ENCODE measurements around the gene SULT4A1.

SULT4A1 gene

DNA sequence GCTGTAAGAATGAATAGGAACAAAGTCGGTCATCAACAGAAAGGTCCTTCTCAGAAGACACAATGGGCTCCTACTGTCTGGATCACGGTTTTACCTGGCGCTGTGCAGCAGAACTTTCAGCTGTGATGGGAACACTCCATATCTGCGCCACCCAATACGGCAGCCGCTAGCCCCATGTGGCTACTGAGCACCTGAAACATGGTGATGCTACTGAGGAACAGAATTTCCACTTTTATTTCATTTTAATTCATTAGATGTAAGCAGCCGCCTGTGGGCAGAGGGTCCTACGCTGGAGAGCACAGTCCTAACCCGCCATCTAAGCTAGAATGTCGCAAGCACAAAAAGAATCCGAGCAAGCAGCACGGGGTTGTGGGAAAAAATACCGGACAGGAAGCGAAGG is 2.7 kb downstream of the SULT4A1 start:
- DNase-seq: no peak

DNA sequence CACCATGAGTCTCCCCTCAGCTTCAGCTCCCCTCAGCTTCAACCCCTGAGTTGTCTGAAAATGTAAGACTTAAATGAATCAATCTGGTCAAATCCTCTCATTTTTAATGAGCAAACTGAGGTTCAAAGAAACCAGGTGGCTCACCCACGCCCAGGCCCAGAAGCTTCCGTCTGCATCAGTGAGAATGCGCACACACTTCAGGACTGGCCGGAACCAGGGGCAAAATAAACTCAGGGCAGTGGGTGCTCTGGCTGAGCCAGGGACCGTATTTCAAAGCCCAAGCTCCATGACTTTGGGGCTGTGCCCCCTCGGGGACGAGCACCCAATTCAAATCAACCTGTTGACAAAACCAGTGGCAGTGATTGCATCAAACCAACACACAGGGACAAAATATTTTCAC is 3.1 kb downstream of the SULT4A1 start:
- DNase-seq: no peak

DNA sequence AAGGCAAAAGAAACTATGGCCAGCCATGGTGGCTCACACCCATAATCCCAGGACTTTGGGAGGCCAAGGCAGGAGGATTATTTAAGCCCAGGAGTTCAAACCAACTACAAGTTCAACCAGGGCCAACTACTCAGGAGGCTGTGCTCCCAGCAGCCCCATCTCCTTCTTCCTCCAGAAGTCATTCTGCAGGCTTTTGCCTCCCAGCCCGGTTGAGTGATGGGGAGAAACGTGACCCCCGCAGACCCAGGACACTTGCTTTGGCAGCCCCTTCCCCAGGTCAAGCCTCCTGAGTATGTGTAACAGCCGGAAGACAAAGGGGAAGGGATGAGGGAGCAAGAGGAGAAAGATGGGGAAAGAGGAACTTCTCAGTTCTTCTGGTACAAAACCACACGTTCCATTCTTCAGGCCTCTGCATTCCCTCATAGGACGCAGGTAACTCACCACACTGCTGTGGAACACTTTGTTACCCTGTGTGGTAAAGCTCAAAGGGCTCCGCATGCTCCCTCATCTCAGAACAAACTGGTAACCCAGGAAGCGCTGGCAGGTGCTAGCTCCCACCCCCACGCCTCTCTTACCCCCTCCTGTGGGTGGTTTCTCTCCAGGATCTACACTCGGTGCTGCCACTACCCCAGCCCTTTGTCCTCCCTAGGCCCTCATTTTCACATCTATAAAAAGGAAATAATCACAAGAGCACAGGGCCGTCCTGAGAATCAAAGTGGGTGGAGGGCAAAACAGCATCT is 4.0 kb downstream of the SULT4A1 start:
- no peak for DNase-seq

DNA sequence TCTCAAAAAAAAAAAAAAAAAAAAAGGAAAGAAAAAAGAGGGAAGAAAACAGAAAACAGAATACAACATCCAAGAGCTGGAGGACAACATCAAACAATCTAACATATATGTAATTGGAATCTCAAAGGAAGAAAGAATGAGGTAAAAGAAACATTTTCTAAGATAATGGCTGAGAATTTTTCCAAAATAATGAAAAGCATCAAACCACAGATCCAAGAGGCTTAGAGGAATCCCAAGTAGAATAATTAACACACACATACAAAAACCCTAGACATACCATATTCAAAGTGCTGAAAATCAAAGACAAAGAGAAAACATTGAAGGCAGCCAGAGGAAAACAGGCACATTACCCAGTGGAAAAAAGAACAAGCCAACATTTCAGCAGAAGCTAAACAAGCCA is 4.9 kb downstream of the SULT4A1 start:
- no peak for DNase-seq

DNA sequence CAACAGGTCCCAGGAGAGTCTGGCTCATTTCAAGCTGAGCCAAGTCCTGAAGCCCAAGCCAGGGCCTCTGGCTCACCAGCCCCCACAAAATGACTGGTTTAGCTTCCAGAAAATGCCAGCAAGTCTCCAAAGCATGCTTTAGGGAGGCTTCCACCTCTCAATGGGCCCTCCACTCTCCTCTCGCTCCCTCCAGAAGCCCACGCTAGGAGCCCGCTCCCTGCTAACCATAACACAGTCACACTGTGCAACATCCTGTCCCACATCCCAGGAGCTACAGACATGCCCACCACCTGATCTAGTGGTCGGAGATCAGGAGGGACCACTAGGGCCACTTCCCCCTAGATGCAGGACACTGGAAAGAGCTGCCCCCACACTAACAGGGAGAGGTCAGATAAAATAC is 6.9 kb downstream of the SULT4A1 start:
- no peak for DNase-seq

DNA sequence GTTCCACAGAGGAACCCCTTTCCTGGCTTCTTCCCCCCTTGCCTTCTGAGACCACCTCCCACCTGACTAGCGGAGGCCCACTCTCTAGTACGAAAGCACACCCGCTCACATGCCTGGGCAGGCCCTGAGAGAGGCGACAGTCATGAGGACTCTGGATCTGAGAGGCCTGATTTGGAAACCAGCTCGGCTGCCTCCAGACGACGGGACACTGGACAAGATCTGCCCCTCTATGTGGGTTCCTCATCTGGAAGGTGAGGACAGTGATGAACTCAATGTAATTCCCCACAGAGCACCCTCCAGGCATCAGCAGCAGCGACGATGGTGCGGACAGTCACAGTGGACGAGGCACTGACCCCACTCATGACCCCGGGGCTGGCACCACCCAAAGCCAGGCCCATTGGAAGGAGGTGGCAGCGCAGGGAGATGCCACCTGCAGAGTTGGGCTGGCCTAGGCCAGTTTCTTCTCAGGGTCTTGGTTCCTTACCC is 7.5 kb downstream of the SULT4A1 start:
- no peak for DNase-seq

DNA sequence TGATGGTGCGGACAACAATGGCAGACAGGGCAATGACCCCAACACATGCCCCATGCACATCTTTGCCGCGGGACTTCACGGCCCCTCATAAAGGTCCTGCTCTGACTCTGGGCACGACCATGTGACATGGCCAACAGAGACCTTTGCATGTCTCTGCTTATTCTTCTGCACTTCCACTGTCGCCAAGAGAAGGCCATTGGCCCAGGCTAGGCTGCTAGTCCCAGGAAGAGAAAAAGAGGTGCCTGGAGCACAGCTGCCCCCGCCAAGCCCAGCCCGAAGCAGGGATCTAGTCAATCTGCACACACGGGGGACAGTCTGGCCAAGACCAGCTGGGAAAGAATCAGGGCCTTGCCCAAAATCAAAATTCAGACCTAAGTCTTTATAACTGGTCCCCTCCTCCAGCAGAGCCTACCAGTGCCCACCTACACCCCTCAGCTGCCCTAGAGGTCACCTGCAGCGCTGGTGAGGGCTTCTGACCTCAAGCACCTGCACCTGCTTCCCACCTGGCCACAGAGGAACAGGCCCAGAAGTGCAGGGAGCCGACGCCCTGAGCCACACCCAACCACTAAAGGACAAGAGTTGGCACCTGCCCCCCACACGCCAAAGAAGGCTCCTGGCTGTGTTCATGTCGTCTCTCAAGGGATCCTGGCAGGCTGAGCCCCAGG is 8.1 kb downstream of the SULT4A1 start:
- DNase-seq: no peak

DNA sequence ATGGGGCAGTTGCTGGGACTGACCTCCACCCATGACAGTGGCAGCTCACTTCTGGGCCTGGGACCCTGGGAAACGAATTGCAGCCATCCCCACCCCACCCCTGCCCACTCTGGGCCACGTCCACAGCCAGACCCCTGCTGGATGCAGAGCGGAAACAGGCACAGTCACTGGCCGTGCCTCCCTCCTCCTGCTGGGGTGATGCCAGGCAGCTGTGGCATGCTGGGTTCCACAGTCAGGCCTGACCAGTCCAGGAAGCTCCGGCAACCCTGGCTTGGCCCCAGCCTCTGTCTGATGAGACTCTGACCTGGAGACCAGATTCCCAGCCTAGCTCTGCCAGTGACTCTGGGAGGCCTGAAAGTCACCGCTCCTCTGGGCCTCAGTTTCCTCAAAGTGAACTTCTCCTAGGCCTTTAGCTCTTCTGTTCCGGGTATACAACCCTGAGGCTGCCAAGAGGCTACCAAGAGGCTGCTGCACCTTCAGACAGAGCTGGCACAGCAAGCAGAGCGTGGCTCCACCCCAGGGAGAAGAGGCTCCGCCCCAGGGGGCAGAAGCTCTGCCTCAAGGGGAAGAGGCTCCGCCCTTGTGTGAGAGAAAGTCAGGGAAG is 8.9 kb downstream of the SULT4A1 start:
- no peak for DNase-seq

DNA sequence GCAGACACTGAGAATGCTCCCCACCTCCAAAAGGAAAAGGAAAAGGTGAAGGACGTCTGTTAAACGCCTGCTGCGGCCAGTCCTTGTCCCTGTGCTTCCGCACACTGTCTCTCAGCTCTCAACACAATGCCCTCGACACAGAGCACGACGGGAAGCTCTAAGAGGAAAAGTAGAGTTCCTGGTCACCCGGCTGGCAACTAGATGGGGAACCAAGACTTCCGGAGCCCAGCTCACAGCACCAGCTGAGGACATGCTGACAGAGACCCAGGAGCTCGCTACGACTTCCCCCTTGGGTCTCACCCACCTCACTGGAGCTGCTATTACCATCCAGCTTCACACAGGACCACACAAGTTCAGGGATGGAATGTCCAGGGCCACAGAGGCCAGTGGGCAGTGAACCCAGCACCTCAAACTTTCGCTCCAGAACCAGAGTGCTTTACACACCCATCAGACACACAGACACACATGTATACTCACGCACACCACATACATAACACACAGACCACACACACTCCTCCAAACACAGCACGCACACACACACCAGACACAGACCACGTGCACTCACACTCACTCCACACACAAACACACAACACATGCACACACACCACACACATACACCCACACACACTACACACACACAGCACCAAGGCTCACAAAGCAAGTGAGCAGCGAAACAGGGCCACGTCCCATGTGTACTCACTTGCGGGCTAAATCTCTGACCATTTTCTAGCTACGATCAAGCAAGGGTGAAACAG is 9.6 kb downstream of the SULT4A1 start:
- DNase-seq: no peak

DNA sequence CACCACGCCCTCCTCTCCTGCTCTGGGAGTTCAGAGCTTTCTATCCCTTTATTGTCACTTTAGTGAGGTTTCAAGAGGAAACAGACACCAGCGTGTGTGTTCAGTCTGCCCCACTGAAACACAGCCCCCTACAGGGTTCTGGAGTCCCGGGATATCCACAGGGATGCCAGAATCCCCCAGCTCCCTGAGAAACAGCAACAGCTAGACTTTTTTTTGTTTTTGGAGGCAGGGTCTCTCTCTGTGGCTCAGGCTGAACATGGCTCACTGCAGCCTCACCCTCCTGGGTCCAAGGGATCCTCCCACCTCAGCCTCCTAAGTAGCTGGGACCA is 10.4 kb downstream of the SULT4A1 start:
- DNase-seq: no peak

DNA sequence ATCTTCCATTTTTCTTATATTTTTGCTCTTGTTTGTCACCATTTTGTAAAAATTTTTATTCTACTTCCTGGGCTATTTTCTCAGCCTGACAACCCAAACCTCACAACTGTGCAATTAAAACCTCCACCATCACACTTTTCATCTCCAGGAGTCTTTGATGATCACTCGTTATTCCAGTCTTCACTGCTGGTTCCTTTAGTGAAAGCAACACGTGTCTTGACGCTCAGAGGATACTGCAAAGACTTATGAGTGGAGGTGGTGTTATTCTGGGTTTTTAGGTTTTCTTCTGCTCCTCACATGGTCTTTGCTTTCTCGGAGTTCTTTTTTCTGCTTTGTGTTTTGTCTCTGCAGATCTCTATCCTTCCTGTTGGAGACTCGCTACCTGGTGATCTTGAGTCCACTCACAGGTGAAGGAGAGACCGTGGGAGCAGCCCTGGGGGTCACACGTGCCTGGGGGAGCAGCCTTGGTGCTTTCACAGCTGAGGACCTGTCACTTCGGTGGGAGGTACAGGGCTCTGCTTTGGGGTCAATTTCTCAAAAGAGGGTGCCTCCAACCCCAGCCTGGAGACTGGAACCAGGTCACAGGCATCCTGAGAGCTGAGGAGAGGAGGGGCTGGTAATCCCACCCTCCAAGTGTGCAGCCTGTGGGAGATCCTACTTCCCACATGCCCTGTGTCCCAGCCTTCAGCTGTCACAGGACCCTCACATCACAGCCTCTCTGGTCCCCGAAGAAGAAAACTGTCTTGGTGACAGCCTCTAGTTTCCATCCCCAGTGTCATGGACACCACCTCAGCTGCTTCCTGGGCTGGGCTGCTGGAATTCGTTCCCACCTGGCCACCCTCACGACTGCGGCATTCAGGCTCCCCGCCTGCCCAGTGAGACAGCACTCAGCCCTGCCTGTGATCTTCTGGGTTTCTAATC is 11.0 kb downstream of the SULT4A1 start:
- no peak for DNase-seq

DNA sequence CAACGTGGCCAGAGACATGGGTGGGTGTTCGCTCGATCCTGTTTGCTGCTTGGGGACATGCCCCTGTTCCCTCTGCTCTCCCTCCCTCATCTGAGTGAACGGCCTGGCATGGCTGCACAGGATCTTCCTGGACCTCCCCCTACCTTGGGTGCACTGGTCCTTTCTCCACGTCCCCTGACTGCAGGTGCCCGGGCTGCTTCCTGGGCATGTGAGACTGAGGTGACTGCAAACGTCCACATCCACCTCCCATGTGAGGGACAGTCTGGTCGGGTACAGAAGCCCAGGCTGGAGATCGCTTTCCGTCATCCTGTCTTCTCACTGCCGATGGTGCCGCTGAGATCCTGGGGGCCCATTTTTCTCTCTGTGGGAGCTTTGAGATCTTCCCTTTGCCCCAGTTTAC is 11.8 kb downstream of the SULT4A1 start:
- no peak for DNase-seq

DNA sequence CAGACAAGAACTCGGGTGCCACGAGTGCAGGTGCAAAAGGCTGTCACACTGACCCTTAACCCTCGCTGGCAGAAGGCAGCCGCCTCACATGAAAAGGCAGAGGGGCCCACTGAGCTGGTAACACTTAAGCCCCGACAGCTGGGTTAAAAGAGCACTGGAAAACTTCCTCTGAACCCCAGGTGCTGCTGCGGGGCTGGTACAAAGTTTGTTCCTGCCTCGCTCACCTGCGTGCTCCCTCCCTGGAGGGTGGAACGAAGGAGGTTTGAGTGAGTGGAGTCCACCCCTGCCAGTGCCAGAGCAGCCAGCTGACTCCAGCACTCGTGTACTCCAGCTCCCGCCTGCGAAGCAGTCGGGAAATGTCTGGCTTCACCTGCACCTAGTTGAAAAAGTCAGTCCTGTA is 12.6 kb downstream of the SULT4A1 start:
- DNase-seq: no peak

DNA sequence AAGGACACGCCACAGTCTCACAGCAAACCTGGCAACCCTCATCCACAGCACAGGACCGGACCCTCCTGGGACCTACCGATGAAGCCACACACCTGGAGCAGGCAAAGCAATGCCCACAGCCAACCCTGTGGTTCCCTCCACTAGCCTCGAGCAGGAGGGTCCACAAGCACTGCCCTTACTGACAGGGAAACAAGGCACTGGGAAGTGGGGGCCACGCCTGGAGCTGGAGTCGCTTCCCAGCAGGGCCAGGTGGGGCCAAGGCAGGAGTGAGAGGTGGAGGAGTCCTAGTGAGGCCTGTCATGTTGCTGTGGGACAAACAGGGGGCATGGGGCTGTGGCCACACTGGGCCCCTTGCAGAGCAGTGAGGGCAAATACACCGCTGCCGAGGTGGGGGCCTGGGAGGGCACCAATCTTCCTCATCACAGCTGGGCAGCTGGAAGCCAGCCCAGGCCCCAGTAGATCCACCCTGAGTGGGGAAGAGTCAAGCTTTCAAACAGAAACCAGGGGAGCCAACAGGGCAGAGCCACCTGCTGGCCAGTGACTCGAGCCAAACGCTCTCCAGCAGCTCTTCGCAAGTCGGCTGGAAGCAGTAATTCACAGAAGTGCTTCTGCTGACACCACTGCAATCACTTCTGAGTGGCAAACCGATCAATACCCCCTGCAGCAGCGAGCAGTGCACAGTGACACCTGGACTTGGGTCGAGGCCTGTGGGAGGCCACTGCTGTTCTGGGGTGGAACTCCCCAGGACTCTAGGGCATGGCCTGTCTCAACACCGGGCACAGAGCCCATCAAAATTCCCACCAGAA is 13.7 kb downstream of the SULT4A1 start:
- no peak for DNase-seq

DNA sequence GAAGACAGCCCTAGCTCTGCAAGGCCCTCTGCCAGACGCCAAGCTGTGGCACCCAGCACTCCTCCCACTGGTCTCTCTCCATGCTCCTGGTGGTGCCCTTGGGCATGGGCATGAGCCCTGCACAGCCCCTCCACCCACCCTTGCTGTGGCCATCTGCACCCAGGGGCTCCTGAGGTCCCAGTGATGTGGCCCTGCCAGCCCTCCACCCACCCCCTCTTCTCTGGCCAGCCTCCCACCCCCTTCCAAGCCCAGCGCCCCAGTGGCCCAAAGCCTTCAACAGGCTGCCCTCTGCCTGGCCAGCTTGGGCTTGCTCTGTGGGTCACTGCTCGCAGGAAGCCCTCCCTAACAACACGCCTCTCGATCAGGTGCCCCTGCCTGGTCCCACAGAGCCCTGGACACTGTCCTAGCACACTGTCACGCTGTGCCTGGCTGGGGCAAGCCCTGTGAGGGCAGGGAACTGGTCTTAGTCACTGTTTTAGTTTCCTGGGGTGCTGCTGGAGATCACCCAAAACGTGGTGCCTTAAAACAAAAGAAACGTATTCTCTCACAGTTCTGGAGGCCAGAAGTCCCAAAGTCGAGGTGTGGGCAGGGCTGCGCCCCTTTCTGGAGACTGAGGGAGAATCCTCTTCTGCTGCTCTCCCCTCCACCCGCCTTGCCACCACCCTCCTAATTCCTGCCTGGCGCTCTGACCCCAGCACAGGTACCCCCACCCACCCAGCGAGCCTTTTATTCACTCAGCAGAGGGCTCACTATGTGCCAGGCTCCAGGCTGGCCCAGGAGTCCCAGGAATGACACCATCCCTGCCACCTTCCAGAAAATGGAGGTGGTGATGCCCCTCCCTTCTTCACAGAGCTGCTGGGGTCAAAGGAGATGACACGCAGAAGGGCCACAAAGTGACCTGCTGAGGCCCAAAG is 14.7 kb downstream of the SULT4A1 start:
- DNase-seq: no peak

DNA sequence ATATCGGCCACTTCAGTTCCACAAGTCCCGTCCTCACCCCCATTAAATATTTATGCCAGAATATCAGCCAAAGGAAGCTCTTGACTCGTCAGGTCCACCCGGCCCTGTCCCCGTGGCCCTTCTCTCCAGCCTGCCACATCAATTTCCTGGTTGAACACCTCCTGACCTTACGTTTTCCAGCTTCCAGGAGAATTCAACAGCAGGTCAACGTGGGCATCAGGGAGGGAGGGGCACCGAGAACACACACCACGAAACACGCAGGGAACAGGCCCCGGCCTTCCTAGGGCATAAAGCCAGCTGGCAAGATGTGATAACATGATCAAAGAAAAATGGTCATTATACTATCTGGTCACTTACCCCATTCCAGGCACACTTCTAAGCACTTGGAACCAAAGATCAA is 15.3 kb downstream of the SULT4A1 start:
- no peak for DNase-seq

DNA sequence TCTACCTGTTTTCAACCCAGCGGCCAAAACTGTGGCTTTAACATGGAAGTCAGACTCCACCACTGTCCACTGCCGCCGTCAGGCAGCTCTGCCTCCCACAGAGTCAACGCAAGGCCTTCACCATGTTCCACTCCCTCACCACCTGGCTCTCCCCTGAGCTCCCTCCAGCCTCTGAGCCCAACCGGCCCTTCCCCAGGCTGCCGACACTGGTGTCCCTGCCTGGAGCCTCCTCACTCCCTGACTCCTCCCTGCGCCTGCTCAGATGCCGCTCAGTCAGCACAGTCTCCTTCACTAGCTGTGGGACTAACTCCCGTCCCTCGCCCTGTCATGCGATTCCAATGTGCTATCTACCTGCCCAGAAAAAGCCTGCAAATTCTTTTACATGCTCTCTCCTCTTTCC is 16.3 kb downstream of the SULT4A1 start:
- no peak for DNase-seq

DNA sequence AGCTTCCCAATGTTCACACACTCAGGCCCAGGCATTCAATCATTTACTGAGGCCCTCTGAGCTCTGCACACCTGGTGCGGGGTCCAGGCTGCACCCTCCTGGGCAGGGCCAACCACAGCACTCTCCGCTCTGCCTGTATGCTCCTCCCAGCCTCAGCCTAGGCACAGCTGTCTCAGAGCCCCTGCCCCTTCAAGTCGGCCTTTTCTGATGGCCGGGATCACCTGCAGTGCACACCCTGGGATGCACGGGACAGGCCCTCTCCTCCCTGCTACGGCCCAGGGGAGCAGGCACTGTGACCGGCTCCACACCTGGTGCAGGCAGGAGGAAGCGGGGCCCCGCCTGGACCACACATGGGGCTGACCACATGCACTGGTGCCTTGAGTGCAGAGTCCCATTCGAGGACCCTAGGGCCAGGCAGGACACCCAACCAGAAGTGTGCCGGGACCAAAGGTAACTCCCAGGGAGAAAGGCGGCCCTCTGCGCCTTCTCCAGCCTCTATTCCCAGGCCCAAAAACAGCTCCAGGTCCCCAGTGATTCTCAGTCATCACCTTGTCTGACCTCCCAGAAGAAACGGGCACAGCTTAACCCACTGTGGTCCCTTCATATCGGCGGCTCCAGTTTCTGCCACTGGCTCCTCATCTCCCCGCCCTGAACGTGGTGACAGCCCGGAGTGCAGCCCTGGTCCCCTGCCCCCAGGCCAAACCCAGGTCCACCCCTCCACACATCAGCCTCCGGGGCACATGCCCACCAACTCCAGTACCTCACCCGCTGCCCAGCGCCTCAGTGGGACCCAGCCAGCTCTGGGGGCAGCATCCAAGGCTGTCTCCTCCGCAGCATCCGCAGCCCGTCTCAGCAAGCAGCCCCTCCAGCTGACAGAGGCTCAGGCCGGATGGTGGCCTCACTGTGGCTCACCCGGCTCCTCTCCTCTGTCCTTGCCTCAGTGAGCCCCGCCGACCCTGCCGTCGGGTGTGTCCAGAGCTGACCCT is 17.5 kb downstream of the SULT4A1 start:
- DNase-seq: no peak

Measured in activated CD4-positive, alpha-beta T cell treated with anti-CD3 and anti-CD28 coated beads, Interleukin-2, amount 50 U/mL, for 48 hours (primary cell).